ENCODE data around the gene AKTIP.
"Not testable (repeated sequence)": the region's sequence is repeated elsewhere in the genome, so short reads cannot be mapped to it uniquely, and the experiment has no call there.

Gene AKTIP

GRCh38 chr16:53515259-53515658, 12.2 kb upstream of the AKTIP start:
- no peak for DNase-seq

- DNase-seq = not testable (repeated sequence)
These were observed 9.8 kb upstream of the AKTIP start for GRCh38 chr16:53512795-53513194.

- DNase-seq = no peak
These were observed 8.6 kb upstream of the AKTIP start for GRCh38 chr16:53511403-53512280.

- no peak for DNase-seq
These were observed 8.0 kb upstream of the AKTIP start for GRCh38 chr16:53511084-53511402.

GRCh38 chr16:53510704-53511070, 7.7 kb upstream of the AKTIP start:
- no peak for DNase-seq

GRCh38 chr16:53509906-53510703, 7.1 kb upstream of the AKTIP start:
- peak; percentile 36 to 74 for DNase-seq

GRCh38 chr16:53507464-53508179, 4.6 kb upstream of the AKTIP start:
- no peak for DNase-seq

GRCh38 chr16:53506254-53506653, 3.2 kb upstream of the AKTIP start:
- DNase-seq = no peak

- DNase-seq = no peak
These were observed 1.7 kb upstream of the AKTIP start for GRCh38 chr16:53504665-53505064.

GRCh38 chr16:53503991-53504663, 1.1 kb upstream of the AKTIP start:
- no peak for DNase-seq

GRCh38 chr16:53503270-53503923, 388 bp upstream of the AKTIP start:
- peak; percentile 100 for DNase-seq

- peak; percentile 26 to 49 for DNase-seq
These were observed 1.7 kb downstream of the AKTIP start for GRCh38 chr16:53501216-53501859.

- DNase-seq = no peak
These were observed 4.0 kb downstream of the AKTIP start for GRCh38 chr16:53498984-53499383.

- DNase-seq = no peak
These were observed 7.7 kb downstream of the AKTIP start for GRCh38 chr16:53495325-53495724.

- DNase-seq = no peak
These were observed 8.4 kb downstream of the AKTIP start for GRCh38 chr16:53494636-53495035.

- no peak for DNase-seq
These were observed 10.5 kb downstream of the AKTIP start for GRCh38 chr16:53492503-53492902.

GRCh38 chr16:53489755-53490154, 13.3 kb downstream of the AKTIP start:
- DNase-seq = no peak

GRCh38 chr16:53486230-53486629, 16.8 kb downstream of the AKTIP start:
- no peak for DNase-seq

GRCh38 chr16:53484542-53484941, 18.5 kb downstream of the AKTIP start:
- no peak for DNase-seq

- DNase-seq = peak; percentile 84 to 87
These were observed 20.9 kb downstream of the AKTIP start for GRCh38 chr16:53482123-53482522.

GRCh38 chr16:53480394-53480793, 22.6 kb downstream of the AKTIP start:
- DNase-seq = no peak

- no peak for DNase-seq
These were observed 24.0 kb downstream of the AKTIP start for GRCh38 chr16:53478965-53479364.

All from inflammatory macrophage treated with lipopolysaccharide for 1 hour (primary cell).